Ishikawa (cell line): Measurements from ENCODE around the gene ADCY5.

Experiments used
- CEBPB ChIP-seq: IDR thresholded peaks from 2 replicates; pipeline ENCODE4 v1.6.1; 2012
- CREB1 ChIP-seq: IDR thresholded peaks from 2 replicates; pipeline ENCODE4 v1.6.1; 2012; ENCODE audit warnings: low read depth
- EGR1 ChIP-seq: IDR thresholded peaks from 2 replicates; pipeline ENCODE4 v1.6.1; 2012
- EP300 ChIP-seq: IDR thresholded peaks from 2 replicates; pipeline ENCODE4 v1.6.1; 2012; ENCODE audit warnings: borderline replicate concordance
- FOXM1 ChIP-seq: IDR thresholded peaks from 2 replicates; pipeline ENCODE4 v1.6.1; 2012; ENCODE audit warnings: low read depth, borderline replicate concordance
- MAX ChIP-seq: IDR thresholded peaks from 2 replicates; pipeline ENCODE4 v1.6.1; 2012
- NFIC ChIP-seq: IDR thresholded peaks from 2 replicates; pipeline ENCODE4 v1.6.1; 2012
- RAD21 ChIP-seq: IDR thresholded peaks from 2 replicates; pipeline ENCODE4 v1.6.1; 2012; ENCODE audit warnings: low read depth
- REST ChIP-seq: IDR thresholded peaks from 2 replicates; pipeline ENCODE4 v1.6.1; 2012; ENCODE audit warnings: low read depth, mild to moderate bottlenecking
- TAF1 ChIP-seq: IDR thresholded peaks from 2 replicates; pipeline ENCODE4 v1.6.1; 2012; ENCODE audit warnings: low read depth, mild to moderate bottlenecking
- TCF12 ChIP-seq: IDR thresholded peaks from 2 replicates; pipeline ENCODE4 v1.6.1; 2012; ENCODE audit warnings: low read depth
- TEAD4 ChIP-seq: IDR thresholded peaks from 2 replicates; pipeline ENCODE4 v1.6.1; 2012
- YY1 ChIP-seq: IDR thresholded peaks from 2 replicates; pipeline ENCODE4 v1.6.1; 2012; ENCODE audit warnings: low read depth
- ZBTB7A ChIP-seq: IDR thresholded peaks from 2 replicates; pipeline ENCODE4 v1.6.1; 2012; ENCODE audit warnings: low read depth
- TF ChIP-seq, protein P1 (sequence below): IDR thresholded peaks from 2 replicates; pipeline ENCODE4 v1.6.1; 2012

Gene ADCY5

DNA sequence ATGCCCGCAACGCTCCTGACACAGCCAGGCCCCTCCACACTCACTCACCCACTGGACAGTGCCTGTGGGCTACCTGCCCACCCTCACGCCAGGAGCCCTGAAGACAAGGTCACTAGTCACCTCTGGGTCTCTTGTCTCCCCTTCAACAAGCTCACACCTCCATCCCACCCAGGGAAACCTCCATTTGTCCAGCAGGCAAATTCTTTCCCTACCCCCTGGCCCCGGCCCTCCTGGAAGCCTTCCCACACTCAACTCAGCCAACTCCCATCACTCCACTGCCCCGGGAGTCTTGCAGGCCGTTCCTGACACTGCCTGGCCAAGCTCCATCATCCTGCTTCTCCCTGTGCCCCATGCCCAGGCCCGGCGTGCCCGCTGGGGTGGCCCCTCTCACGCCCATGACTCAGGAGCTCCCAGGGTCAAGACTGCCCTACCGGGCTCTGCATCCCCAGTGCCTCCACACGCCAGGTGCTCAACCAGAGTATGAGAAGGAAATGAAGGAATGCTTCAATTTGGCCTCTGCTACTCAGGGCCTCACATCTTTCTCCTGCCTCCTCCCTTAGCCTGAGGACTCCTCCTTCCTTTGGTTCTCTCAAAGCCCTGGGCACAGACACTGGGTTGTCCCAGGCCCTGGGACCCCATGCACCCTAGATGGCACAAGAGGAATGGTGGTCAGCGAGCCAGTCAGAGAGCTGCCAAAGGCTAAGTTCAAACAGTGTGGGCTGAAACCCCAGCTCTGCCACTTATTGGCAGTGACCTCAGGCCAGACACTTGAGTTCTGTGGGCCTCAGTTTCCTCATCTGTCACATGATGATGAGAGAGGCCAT lies 158.6 kb downstream of the ADCY5 start:
- TF ChIP-seq TEAD4 (no peak), MAX (no peak), REST (no peak)
- TF ChIP-seq, protein P1, sequence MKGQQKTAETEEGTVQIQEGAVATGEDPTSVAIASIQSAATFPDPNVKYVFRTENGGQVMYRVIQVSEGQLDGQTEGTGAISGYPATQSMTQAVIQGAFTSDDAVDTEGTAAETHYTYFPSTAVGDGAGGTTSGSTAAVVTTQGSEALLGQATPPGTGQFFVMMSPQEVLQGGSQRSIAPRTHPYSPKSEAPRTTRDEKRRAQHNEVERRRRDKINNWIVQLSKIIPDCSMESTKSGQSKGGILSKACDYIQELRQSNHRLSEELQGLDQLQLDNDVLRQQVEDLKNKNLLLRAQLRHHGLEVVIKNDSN: no peak

DNA sequence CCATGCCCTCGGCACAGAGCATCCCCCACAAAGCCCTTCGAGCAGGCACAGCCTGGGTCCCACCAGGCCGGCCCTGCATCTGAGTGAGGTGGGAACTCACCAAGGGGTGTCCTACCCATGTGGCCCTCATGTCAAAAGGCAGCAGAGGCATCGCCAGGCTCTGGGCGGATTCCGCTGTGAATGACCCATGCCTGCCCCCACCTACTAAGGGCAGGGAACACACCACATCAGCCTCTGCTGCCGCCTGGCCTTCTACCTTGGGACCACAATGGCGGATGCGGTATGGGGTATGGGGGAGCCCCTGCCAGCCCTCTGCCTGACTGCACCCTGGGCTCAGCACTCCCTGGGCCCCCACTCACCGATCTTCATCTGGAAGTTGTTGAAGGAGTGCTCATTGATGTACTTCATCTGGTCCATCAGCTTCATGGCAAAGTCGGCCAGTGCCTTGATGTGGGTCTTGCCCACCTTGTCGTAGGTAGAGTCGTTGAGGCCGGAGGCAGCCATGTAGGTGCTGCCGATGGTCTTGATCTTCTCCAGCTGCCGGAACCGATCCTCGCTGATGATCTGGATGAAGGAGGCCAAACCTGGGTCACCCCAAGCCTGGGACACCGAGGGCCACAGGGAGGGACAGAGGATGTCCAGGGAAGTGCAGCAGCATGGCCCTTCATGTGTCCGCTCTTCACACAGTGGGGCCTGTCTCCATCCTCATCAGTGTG lies 159.3 kb downstream of the ADCY5 start:
- TF ChIP-seq NFIC: no peak
- no peak for TF ChIP-seq TCF12
- TF ChIP-seq RAD21: no peak
- TF ChIP-seq CREB1: no peak
- no peak for TF ChIP-seq TEAD4
- no peak for TF ChIP-seq EP300
- no peak for TF ChIP-seq MAX
- TF ChIP-seq, protein P1: no peak
- TF ChIP-seq EGR1: no peak
- no peak for TF ChIP-seq TAF1
- TF ChIP-seq REST: no peak

DNA sequence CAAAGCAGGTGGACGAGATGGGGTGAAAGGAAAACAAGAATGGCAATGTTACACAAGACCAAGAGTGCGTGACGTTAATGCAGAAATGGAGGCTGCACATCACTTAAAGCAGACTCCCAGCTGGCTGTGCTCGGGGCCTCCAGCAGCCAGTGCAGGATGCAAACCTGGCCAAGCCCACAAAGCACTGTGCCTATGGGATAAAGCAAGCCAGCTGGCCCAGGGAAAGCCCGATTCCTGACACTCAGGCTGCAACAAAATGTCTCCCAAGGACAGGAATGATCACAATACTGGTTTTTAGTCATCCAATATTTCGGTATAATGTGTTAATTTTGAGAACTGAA lies 161.0 kb downstream of the ADCY5 start:
- TF ChIP-seq FOXM1: no peak
- TF ChIP-seq YY1: no peak
- no peak for TF ChIP-seq NFIC
- no peak for TF ChIP-seq REST
- TF ChIP-seq EP300: no peak
- TF ChIP-seq MAX: no peak
- no peak for TF ChIP-seq EGR1
- no peak for TF ChIP-seq CREB1
- no peak for TF ChIP-seq RAD21
- TF ChIP-seq, protein P1: no peak
- TF ChIP-seq CEBPB: no peak
- no peak for TF ChIP-seq ZBTB7A
- no peak for TF ChIP-seq TAF1
- no peak for TF ChIP-seq TEAD4
- TF ChIP-seq TCF12: no peak
